Thyroid gland (tissue), 4 donors: ENCODE results near the gene SLC19A2. TPM values are rescaled to one million over a fixed set of nuclear protein-coding genes. Genes with fewer than 3 reads are reported as not detected.

Experiments
- DNase-seq, 2 donors: peaks; one replicate each; pipeline ENCODE4 v3.0.0-alpha.2; 2019
- H3K27ac ChIP-seq, 3 donors: fragments of 200-600 bp; sonication (generic); 1 replicate in 2 of 3; 2 replicates in 1 of 3; pipeline ENCODE4 v1.5.1; 2016 to 2019; ENCODE audit warnings: mild to moderate bottlenecking in 1 of 3, moderate library complexity in 1 of 3
- H3K27me3 ChIP-seq: fragments of 200-600 bp; sonication (generic); one replicate; pipeline ENCODE4 v1.5.1; 2019
- H3K36me3 ChIP-seq, 2 donors: fragments of 200-600 bp; sonication (generic); one replicate each; pipeline ENCODE4 v1.5.1; 2016 to 2019
- H3K4me1 ChIP-seq, 2 donors: fragments of 200-600 bp; sonication (generic); one replicate each; pipeline ENCODE4 v1.5.1; 2017 to 2019
- H3K4me3 ChIP-seq, 3 donors: fragments of 200-600 bp; sonication (generic); replicated peaks in 1 of 3; 1 replicate in 2 of 3; 2 replicates in 1 of 3; pipeline ENCODE4 v1.5.1; 2016; ENCODE audit warnings: mild to moderate bottlenecking in 1 of 3
- H3K9me3 ChIP-seq: fragments of 200-600 bp; sonication (generic); one replicate; pipeline ENCODE4 v1.5.1; 2017
- CTCF ChIP-seq, 6 experiments: fragments of 200-600 bp in 3 of 6; fragments of 450-650 bp in 3 of 6; sonication (generic) in 3 of 6; IDR thresholded peaks; one replicate each; pipeline ENCODE4 v1.5.1; 2016 to 2019; ENCODE audit warnings: antibody characterized with exemption in 6 of 6, mild to moderate bottlenecking in 2 of 6, inconsistent platforms in 1 of 6, moderate library complexity in 1 of 6
- POLR2A ChIP-seq, 2 donors: fragments of 450-650 bp; IDR thresholded peaks; one replicate each; pipeline ENCODE4 v1.6.1; 2017; ENCODE audit warnings: antibody characterized with exemption in 2 of 2, mild to moderate bottlenecking in 2 of 2, moderate library complexity in 1 of 2
- WGBS, 2 donors: methylation state at CpG; one replicate each; pipeline ENCODE4 v1.1.5; 2017; 5-methylcytosine and 5-hydroxymethylcytosine counted together
- intact Hi-C: fragments of 100-400 bp; cut with DNase I; formaldehyde crosslinking; loops from one replicate; pipeline ENCODE4 v1.15.1; 2023
- total RNA-seq, 4 donors: library from RNA; depleted of rRNA; stranded (reverse); fragments of >200 nt; gene quantifications; one replicate each; pipeline ENCODE4 v1.2.3, GENCODE V29; 2016

SLC19A2 gene
- total RNA-seq, 4 donors from 2014 or later, result 19.0 to 41.0 (median 27.8) TPM

- Histone ChIP-seq H3K36me3 (no peaks in the 10 kb centered on the region), H3K27ac (peak overlapping the region in 2 of 3 donors; percentile 19 to 86), H3K4me1 (peaks cover 7 to 40% of the 10 kb centered on the region in 2 donors), H3K9me3 (no peaks in the 10 kb centered on the region), H3K27me3 (no peaks in the 10 kb centered on the region), H3K4me3 (no peak overlapping the region)
- no peak for DNase-seq
- TF ChIP-seq CTCF (IDR thresholded peaks at IDR 0.05) (no peak), POLR2A (IDR thresholded peaks at IDR 0.05) (no peak)
- WGBS, 2 donors, result 48 to 56% methylated on average over 1 of the region's 1 CpG
- intact Hi-C loops, result no loop called here
These were observed 39.6 kb upstream of the SLC19A2 start for GRCh38 chr1:169525391-169525790.

DNA sequence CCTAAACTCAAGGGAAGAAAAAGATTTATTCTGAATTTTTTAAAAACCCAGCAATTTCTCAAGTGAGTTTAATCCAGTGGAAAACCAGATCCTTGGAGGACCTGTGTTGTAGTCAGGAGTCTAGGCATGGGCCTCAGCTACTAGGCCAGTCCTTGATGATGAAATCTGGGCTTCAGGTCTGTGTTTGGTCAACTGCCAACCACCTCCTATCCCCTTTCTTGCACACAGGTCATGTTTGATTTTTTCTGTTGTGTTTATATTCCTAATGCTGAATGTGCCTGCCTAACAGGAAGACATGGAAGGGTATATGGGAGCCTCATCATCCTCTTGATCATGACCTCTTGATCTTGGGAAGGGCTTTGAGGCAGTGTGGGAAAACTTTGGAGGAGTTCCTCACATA lies 38.2 kb upstream of the SLC19A2 start:
- Histone ChIP-seq H3K4me1 (peaks cover 0 to 31% of the 10 kb centered on the region in 2 donors), H3K4me3 (no peak overlapping the region), H3K27me3 (no peaks in the 10 kb centered on the region), H3K9me3 (no peaks in the 10 kb centered on the region), H3K36me3 (no peaks in the 10 kb centered on the region), H3K27ac (no peak overlapping the region)
- TF ChIP-seq CTCF (IDR thresholded peaks at IDR 0.05), result no peak
- no peak for TF ChIP-seq POLR2A (IDR thresholded peaks at IDR 0.05)
- DNase-seq, result no peak
- intact Hi-C loops, result no loop called here

GRCh38 chr1:169521226-169521625 lies 35.5 kb upstream of the SLC19A2 start:
- intact Hi-C loops, result no loop called here
- H3K9me3 ChIP-seq, result no peaks in the 10 kb centered on the region
- peaks cover 0 to 10% of the 10 kb centered on the region in 2 donors for H3K4me1 ChIP-seq
- H3K27me3 ChIP-seq, result no peaks in the 10 kb centered on the region
- TF ChIP-seq CTCF (IDR thresholded peaks at IDR 0.05) (no peak), POLR2A (IDR thresholded peaks at IDR 0.05) (no peak)
- WGBS, 2 donors, result 95 to 96% methylated on average over 1 of the region's 1 CpG
- H3K27ac ChIP-seq, result no peak overlapping the region
- H3K36me3 ChIP-seq, result no peaks in the 10 kb centered on the region
- H3K4me3 ChIP-seq, result no peak overlapping the region
- no peak for DNase-seq

DNA sequence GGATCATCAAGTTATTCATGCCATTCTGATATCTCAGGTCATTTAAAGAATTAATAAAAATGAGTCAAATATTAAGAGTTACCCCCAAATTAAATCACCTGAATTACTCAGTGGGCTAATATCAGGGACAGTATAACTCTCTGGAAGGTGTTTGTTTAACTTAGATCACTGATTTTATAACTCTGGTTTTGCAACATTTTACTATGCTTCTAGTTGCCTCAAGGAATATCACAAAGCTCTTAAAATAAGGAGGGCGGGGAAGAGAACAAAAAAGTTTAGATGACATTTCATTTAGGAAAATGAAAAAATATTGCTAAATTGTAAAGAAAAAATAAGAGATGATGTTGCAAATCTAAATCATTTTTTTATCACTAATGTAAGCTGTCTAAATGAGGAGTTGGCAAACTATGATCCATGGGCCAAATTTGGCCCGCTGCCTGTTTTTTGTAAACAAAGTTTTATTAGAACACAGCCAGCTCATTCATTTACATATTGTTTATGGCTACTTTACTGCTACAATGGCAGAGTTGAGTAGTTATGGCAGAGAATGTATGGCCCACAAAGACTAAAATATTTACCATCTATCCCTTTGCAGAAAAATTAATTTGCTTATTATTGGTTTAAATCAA lies 31.9 kb upstream of the SLC19A2 start:
- Histone ChIP-seq H3K4me1 (no peaks in the 10 kb centered on the region), H3K36me3 (no peaks in the 10 kb centered on the region), H3K9me3 (no peaks in the 10 kb centered on the region), H3K4me3 (no peak overlapping the region), H3K27me3 (no peaks in the 10 kb centered on the region), H3K27ac (no peak overlapping the region)
- intact Hi-C loops, result no loop called here
- DNase-seq, result no peak
- 95 to 98% methylated on average over 2 of the region's 2 CpGs for WGBS, 2 donors
- TF ChIP-seq CTCF (IDR thresholded peaks at IDR 0.05) (no peak), POLR2A (IDR thresholded peaks at IDR 0.05) (no peak)

GRCh38 chr1:169515641-169516040 lies 29.9 kb upstream of the SLC19A2 start:
- no peaks in the 10 kb centered on the region for H3K4me1 ChIP-seq
- intact Hi-C loops, result no loop called here
- no peaks in the 10 kb centered on the region for H3K27me3 ChIP-seq
- no peak overlapping the region for H3K4me3 ChIP-seq
- H3K36me3 ChIP-seq, result no peaks in the 10 kb centered on the region
- DNase-seq, result no peak
- no peaks in the 10 kb centered on the region for H3K9me3 ChIP-seq
- no peak for TF ChIP-seq POLR2A (IDR thresholded peaks at IDR 0.05)
- no peak for TF ChIP-seq CTCF (IDR thresholded peaks at IDR 0.05)
- H3K27ac ChIP-seq, result no peak overlapping the region
